COLO668 (cell line): Measurements from ENCODE around the gene MTHFR.

Source experiments
- DNase-seq: peaks from one replicate; lab custom pipeline; 2025; ENCODE audit not compliant: unreplicated experiment; lab: John Stamatoyannopoulos, UW

MTHFR gene

GRCh38 chr1:11799099-11799498, 6.7 kb downstream of the MTHFR start:
- no peak for DNase-seq

- no peak for DNase-seq
Observed at GRCh38 chr1:11797525-11798216, 8.1 kb downstream of the MTHFR start.

- DNase-seq, result no peak
Observed at GRCh38 chr1:11796036-11796828, 9.5 kb downstream of the MTHFR start.

GRCh38 chr1:11795238-11795890, 10.4 kb downstream of the MTHFR start:
- DNase-seq, result no peak

GRCh38 chr1:11794446-11795237, 11.1 kb downstream of the MTHFR start:
- DNase-seq, result no peak

- DNase-seq, result no peak
Observed at GRCh38 chr1:11793819-11794218, 11.9 kb downstream of the MTHFR start.

GRCh38 chr1:11792106-11792505, 13.7 kb downstream of the MTHFR start:
- no peak for DNase-seq

- DNase-seq, result no peak
Observed at GRCh38 chr1:11790880-11791715, 14.7 kb downstream of the MTHFR start.

- DNase-seq, result no peak
Observed at GRCh38 chr1:11790101-11790879, 15.5 kb downstream of the MTHFR start.

GRCh38 chr1:11789126-11790067, 16.4 kb downstream of the MTHFR start:
- no peak for DNase-seq

- DNase-seq, result no peak
Observed at GRCh38 chr1:11788549-11789053, 17.2 kb downstream of the MTHFR start.

- DNase-seq, result no peak
Observed at GRCh38 chr1:11787804-11788436, 17.8 kb downstream of the MTHFR start.

GRCh38 chr1:11787251-11787803, 18.4 kb downstream of the MTHFR start:
- no peak for DNase-seq

GRCh38 chr1:11786168-11786567, 19.6 kb downstream of the MTHFR start:
- no peak for DNase-seq

GRCh38 chr1:11784993-11785769, 20.6 kb downstream of the MTHFR start:
- peak; percentile 76 for DNase-seq

GRCh38 chr1:11784256-11784992, 21.3 kb downstream of the MTHFR start:
- DNase-seq, result no peak
